DND-41 (cell line): ENCODE data around the gene FAM20B.

ENCODE experiments used
- CTCF ChIP-seq: IDR thresholded peaks from 2 replicates; pipeline ENCODE4 v1.5.1; 2012; ENCODE audit warnings: borderline replicate concordance, low read length, moderate library complexity, mild to moderate bottlenecking; ENCODE audit not compliant: poor library complexity, severe bottlenecking; ENCODE audit errors: extremely low read depth
- EZH2 ChIP-seq: IDR thresholded peaks from 3 replicates; pipeline ENCODE4 v1.6.1; 2012; ENCODE audit warnings: borderline replicate concordance, low read depth, mild to moderate bottlenecking, moderate library complexity, low read length, inconsistent platforms; ENCODE audit not compliant: severe bottlenecking

GRCh38 chr1:179016706-179017382, 8.8 kb upstream of the FAM20B start:
- TF ChIP-seq CTCF (no peak), EZH2 (no peak)
